ENCODE data around the gene COG5. TPM values are rescaled to one million over a fixed set of nuclear protein-coding genes. Genes with fewer than 3 reads are reported as not detected.

The COG5 gene
- total and polyA plus RNA-seq, 2 experiments from 2014 or later, result 15.4 to 36.5 TPM

GRCh38 chr7:107526672-107527071, 37.0 kb downstream of the COG5 start:
- no peaks in the 10 kb centered on the region for H3K27me3 Mint-ChIP-seq (ENCODE audit: insufficient read depth, low read depth, poor library complexity)
- Histone ChIP-seq H3K4me3 (no peak overlapping the region), H3K27ac (ENCODE audit: low read depth) (no peak overlapping the region), H3K79me2 (replicated peaks; ENCODE audit: insufficient read depth) (peaks cover 22% of the 10 kb centered on the region), H3K27me3 (ENCODE audit: insufficient read depth) (no peaks in the 10 kb centered on the region), H3K36me3 (ENCODE audit: insufficient read depth) (no peaks in the 10 kb centered on the region; the same call in 1 of the 2 replicates), H3K9me2 (ENCODE audit: insufficient read depth) (no peaks in the 10 kb centered on the region), H4K20me1 (replicated peaks; ENCODE audit: insufficient read depth) (no peaks in the 10 kb centered on the region), H3F3A (replicated peaks; ENCODE audit: low read depth) (no peaks in the 10 kb centered on the region), H3K4me1 (ENCODE audit: insufficient read depth) (no peaks in the 10 kb centered on the region), H3K4me2 (no peak overlapping the region), H2AFZ (no peak overlapping the region)
- peaks cover 19% of the 10 kb centered on the region for H3K36me3 Mint-ChIP-seq (ENCODE audit: low read depth)
- DNase-seq (ENCODE audit: low spot score) (no peak), ATAC-seq (no peak)
- no peaks in the 10 kb centered on the region for H3K9me3 Mint-ChIP-seq
- TF ChIP-seq EZH2phosphoT487 (IDR thresholded peaks at IDR 0.05; ENCODE audit: unreplicated experiment), result no peak
- no peak for TF ChIP-seq ZNF114 (CRISPR knock-in tag; IDR thresholded peaks at IDR 0.05)
- no peak for TF ChIP-seq NANOG (IDR thresholded peaks at IDR 0.05; ENCODE audit: borderline replicate concordance)
- TF ChIP-seq CREB1 (CRISPR knock-in tag; IDR thresholded peaks at IDR 0.05; ENCODE audit: low read depth), result no peak
- TF ChIP-seq, protein P1, sequence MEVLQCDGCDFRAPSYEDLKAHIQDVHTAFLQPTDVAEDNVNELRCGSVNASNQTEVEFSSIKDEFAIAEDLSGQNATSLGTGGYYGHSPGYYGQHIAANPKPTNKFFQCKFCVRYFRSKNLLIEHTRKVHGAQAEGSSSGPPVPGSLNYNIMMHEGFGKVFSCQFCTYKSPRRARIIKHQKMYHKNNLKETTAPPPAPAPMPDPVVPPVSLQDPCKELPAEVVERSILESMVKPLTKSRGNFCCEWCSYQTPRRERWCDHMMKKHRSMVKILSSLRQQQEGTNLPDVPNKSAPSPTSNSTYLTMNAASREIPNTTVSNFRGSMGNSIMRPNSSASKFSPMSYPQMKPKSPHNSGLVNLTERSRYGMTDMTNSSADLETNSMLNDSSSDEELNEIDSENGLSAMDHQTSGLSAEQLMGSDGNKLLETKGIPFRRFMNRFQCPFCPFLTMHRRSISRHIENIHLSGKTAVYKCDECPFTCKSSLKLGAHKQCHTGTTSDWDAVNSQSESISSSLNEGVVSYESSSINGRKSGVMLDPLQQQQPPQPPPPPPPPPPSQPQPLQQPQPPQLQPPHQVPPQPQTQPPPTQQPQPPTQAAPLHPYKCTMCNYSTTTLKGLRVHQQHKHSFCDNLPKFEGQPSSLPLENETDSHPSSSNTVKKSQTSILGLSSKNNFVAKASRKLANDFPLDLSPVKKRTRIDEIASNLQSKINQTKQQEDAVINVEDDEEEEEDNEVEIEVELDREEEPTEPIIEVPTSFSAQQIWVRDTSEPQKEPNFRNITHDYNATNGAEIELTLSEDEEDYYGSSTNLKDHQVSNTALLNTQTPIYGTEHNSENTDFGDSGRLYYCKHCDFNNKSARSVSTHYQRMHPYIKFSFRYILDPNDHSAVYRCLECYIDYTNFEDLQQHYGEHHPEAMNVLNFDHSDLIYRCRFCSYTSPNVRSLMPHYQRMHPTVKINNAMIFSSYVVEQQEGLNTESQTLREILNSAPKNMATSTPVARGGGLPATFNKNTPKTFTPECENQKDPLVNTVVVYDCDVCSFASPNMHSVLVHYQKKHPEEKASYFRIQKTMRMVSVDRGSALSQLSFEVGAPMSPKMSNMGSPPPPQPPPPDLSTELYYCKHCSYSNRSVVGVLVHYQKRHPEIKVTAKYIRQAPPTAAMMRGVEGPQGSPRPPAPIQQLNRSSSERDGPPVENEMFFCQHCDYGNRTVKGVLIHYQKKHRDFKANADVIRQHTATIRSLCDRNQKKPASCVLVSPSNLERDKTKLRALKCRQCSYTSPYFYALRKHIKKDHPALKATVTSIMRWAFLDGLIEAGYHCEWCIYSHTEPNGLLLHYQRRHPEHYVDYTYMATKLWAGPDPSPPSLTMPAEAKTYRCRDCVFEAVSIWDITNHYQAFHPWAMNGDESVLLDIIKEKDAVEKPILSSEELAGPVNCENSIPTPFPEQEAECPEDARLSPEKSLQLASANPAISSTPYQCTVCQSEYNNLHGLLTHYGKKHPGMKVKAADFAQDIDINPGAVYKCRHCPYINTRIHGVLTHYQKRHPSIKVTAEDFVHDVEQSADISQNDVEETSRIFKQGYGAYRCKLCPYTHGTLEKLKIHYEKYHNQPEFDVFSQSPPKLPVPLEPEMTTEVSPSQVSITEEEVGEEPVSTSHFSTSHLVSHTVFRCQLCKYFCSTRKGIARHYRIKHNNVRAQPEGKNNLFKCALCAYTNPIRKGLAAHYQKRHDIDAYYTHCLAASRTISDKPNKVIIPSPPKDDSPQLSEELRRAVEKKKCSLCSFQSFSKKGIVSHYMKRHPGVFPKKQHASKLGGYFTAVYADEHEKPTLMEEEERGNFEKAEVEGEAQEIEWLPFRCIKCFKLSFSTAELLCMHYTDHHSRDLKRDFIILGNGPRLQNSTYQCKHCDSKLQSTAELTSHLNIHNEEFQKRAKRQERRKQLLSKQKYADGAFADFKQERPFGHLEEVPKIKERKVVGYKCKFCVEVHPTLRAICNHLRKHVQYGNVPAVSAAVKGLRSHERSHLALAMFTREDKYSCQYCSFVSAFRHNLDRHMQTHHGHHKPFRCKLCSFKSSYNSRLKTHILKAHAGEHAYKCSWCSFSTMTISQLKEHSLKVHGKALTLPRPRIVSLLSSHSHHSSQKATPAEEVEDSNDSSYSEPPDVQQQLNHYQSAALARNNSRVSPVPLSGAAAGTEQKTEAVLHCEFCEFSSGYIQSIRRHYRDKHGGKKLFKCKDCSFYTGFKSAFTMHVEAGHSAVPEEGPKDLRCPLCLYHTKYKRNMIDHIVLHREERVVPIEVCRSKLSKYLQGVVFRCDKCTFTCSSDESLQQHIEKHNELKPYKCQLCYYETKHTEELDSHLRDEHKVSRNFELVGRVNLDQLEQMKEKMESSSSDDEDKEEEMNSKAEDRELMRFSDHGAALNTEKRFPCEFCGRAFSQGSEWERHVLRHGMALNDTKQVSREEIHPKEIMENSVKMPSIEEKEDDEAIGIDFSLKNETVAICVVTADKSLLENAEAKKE (CRISPR knock-in tag; IDR thresholded peaks at IDR 0.05), result no peak
- no peak for TF ChIP-seq POLR2AphosphoS5 (IDR thresholded peaks at IDR 0.05; ENCODE audit: low read depth)
- TF ChIP-seq REST (IDR thresholded peaks at IDR 0.05; ENCODE audit: unreplicated experiment), result no peak
- no peak for TF ChIP-seq JUNB (IDR thresholded peaks at IDR 0.05; ENCODE audit: unreplicated experiment)
- TF ChIP-seq, protein P2, sequence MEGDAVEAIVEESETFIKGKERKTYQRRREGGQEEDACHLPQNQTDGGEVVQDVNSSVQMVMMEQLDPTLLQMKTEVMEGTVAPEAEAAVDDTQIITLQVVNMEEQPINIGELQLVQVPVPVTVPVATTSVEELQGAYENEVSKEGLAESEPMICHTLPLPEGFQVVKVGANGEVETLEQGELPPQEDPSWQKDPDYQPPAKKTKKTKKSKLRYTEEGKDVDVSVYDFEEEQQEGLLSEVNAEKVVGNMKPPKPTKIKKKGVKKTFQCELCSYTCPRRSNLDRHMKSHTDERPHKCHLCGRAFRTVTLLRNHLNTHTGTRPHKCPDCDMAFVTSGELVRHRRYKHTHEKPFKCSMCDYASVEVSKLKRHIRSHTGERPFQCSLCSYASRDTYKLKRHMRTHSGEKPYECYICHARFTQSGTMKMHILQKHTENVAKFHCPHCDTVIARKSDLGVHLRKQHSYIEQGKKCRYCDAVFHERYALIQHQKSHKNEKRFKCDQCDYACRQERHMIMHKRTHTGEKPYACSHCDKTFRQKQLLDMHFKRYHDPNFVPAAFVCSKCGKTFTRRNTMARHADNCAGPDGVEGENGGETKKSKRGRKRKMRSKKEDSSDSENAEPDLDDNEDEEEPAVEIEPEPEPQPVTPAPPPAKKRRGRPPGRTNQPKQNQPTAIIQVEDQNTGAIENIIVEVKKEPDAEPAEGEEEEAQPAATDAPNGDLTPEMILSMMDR (conservative IDR thresholded peaks at IDR 0.05; ENCODE audit: low read depth in 2 of 2), result no peak
- no peak for TF ChIP-seq STAT1 (IDR thresholded peaks at IDR 0.05; ENCODE audit: unreplicated experiment)
- no peak for TF ChIP-seq EZH2 (IDR thresholded peaks at IDR 0.05; ENCODE audit: low read depth, unreplicated experiment)
- TF ChIP-seq ZNF331 (CRISPR knock-in tag; IDR thresholded peaks at IDR 0.05; ENCODE audit: low read depth), result no peak
- TF ChIP-seq, protein P3, sequence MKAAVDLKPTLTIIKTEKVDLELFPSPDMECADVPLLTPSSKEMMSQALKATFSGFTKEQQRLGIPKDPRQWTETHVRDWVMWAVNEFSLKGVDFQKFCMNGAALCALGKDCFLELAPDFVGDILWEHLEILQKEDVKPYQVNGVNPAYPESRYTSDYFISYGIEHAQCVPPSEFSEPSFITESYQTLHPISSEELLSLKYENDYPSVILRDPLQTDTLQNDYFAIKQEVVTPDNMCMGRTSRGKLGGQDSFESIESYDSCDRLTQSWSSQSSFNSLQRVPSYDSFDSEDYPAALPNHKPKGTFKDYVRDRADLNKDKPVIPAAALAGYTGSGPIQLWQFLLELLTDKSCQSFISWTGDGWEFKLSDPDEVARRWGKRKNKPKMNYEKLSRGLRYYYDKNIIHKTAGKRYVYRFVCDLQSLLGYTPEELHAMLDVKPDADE (IDR thresholded peaks at IDR 0.05), result no peak
- H3K4me1 Mint-ChIP-seq, result peaks cover 10% of the 10 kb centered on the region
- H3K27ac Mint-ChIP-seq, result no peak overlapping the region
- no peak overlapping the region for H3K4me3 Mint-ChIP-seq
